Measurements from ENCODE around the gene NRIP3. TPM values are rescaled to one million over a fixed set of nuclear protein-coding genes. Genes with fewer than 3 reads are reported as not detected.
A peak's percentile ranks its signal among the peaks of the same experiment; 100 is the strongest.

NRIP3 gene
- 26.9 and 28.7 TPM in 2 replicates for total RNA-seq (2014; rRNA removed; shearing (Covaris generic))

DNA sequence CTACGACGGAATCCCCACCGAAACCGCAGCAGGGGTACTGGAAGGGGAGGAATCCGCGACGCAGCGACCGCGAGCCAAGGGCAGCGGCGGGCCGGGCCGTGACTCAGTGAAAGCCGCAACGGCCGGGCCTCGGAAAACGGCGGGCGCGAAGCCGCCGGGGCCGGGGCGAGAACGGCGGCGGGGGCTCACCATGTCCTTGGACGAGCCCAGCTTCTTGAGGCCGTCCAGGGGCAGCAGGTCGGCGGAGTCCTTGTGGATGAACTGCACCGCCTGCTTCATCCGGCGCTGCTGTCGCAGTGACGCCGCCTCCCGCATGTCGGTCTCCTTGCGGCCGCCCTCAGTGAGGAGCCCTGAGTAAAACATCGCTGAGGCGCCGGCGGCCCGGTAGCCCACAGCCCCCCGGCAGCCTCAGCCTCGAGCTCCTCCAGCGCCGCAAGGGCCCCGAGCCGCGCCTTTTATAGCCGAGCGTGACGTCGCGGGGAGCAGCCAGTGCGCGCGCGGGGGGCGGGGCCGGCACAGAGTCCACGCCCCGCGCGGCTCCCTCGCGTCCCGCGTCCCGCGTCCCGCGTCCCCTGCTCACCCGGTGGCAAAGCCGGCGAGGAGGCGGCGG lies at the start of gene NRIP3:
NRIP3 (minus strand) TSS at position 429 of the 610 bp plus-strand sequence; CDS start at position 363, 66 bp downstream.
- peak; percentile 50 for DNase-seq (ENCODE audit: low spot score)

DNA sequence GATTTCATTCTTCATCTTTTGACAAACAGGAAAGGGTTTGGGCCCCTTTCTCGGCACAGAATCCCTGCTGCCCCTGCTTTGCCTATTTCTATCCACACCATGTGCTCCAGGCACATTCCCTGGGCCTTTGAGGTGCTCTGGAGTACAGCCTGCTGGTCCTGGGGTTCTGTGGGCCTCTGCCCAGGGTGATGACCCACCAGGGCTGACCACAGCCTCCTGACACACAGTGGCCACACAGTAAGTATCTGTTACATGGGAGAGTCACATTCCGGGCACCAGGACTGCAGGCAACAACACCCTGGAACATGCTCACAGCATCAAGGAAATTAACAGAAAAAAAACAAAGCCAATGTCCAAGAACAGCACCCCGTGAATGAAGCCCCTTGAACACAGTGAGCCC lies 48.5 kb upstream of the NRIP3 start:
- DNase-seq (ENCODE audit: low spot score), result no peak

DNA sequence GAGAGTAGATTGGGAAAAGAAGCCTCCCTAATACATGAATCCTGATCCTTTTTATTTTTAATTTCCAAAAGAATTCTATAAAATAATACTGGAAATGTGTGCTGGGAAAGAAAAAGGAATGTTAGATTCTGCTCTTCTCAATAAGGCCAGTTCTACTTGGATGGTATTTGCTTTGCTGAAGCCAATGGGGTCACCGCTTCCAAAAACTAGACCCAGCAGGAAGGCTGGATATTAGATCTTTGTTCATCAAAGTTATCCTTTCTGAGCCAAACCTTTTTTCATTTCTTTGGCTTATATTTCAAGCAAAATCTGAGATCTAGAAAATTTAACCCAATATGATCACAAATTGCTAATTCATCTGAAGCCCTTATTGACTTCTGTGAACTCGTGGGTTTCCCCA lies 46.2 kb upstream of the NRIP3 start:
- no peak for DNase-seq (ENCODE audit: low spot score)

DNA sequence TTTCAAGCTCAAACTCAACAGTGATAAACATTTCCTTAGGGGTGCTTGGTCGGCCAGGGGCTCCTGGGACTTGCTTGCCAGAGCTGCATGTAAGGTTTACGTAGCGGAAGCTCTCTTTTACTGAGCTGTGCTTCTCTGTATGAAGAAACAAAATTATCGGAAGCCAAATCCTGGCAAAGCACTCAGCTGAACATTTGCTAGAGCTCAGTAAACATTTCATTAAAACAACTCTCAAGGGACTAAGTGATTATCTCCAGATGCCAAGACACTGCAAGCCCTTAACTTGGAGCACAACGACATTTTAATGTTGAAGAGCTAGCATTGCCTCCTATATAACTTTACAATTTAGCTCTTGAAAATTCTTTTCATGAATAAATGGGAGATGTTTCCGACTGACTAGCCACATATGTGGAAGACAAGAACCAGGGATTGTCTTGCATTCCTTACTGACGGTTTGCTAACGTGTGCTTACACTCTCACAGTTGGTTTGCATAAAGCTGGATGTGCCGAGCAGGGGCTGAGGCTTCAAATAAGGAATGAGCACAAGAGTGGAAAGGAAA lies 44.2 kb upstream of the NRIP3 start:
- DNase-seq (ENCODE audit: low spot score), result no peak

DNA sequence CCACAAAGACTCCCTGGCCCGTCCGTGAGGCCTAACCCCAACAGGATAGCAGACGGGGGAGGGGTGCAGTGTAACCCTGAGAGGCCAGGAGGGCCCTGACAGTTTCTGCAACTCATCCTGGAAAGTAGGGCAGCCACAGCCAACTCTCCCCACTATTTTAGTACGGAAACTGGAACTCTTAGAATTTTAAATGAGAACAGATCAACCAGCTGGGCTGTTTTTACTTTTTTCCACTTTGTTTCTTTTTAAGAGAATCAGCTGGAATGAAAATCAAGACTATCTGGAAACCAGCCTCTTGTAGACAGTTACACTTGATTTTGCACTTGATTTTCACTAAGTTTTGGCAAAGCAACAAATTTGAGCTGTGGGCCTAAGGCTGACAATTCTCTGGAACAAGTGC lies 42.7 kb upstream of the NRIP3 start:
- DNase-seq (ENCODE audit: low spot score), result no peak

DNA sequence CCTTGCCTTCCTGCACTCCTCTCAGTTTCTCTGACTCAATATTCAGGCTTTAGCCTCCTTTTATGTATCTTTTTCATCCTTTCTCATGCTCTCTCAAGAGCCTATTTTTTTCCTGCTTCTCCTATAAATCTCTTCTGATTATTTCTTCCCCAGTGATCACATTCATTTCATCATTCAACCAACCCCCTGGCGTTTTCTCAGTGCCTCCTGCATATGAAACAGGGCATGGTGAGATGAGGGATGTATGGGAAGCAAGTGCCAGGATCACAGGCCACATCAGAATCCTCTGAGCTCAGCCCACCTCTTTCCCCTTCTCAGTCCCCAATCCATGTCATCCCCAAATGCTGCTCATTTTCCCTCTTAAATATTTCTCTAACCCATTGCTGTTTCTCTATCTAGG lies 38.7 kb upstream of the NRIP3 start:
- no peak for DNase-seq (ENCODE audit: low spot score)

DNA sequence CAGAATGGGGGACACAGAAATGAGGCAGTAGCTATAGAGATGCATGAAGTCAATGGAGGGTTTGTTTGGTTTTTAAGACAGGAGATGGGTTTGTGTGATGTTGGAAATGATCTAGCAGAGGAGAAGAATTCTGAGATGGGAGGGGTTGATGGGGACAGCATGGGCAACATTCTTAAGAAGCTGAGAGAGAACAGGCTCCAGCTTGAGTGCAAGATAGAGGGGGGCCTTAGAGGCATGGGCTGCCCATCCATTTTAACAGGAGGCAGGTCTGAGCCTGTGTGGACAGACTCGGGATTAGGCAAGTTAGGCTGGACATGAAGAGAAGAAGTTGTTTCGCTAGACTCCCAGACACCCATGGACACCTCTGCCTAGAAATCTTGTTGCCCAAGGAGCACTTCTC lies 37.9 kb upstream of the NRIP3 start:
- no peak for DNase-seq (ENCODE audit: low spot score)

DNA sequence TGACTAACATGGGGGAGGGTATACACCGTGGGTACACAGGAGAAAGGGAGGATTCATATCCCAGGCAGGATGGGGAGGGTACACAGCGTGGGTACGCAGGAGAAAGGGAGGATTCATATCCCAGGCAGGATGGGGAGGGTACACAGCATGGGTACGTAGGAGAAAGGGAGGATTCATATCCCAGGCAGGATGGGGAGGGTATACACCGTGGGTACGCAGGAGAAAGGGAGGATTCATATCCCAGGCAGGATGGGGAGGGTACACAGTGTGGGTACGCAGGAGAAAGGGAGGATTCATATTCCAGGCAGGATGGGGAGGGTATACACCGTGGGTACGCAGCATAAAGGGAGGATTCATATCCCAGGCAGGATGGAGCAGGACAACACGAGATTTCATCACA lies 36.6 kb upstream of the NRIP3 start:
- DNase-seq (ENCODE audit: low spot score), result no peak

DNA sequence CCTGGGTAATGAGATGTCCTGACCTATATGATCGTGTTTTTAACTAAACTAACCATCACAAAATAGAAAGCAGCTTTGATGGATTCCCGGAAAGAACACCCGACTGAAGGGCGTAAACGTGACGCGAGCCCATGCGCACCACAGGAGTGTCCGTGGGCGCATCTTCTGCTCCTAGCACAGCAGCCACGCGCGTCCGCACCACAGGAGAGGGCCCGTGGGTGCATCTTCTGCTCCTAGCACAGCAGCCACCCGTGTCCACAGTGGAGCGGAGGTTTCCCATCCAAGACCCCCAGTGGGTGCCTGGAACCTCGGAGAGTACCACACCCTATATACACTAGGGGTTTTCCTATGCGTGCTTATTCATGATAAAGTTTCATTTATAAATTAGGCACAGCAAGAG lies 36.1 kb upstream of the NRIP3 start:
- DNase-seq (ENCODE audit: low spot score), result no peak

DNA sequence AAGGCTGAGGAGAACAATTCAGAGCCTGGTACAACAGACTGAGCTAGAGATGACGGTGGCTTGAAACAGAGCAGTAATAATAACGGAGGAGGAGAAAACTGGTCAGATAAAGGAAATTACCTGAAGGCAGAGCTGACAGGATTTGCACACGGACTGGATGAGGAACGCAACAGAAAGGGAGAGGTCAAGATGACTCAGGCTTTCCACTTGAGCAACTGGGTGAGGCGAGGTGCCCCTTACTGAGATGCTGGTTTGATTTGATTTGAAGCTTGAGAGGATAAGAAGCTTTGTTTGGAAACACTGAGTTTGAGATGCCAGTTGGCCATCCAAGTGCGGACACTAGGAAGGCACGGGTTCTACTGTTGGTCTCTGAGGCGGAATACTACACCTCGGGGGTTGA lies 35.4 kb upstream of the NRIP3 start:
- DNase-seq (ENCODE audit: low spot score), result peak; percentile 30

DNA sequence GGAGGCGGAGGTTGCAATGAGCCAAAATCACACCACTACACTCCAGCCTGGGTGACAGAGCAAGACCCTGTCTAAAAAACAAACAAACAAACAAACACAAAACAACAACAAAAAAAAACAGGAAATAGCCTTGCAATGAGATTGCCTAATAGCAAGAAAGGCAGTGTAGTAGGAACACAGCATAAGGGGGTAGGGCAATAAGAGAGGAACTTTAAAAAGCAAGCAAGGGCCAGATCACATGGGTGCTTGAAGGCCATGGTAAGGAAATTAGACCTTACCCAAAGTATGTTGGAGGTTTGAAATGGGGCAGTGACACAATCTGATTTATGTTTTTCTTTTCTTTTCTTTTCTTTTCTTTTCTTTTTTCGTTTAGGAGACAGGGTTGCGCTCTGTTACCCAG lies 34.7 kb upstream of the NRIP3 start:
- no peak for DNase-seq (ENCODE audit: low spot score)

DNA sequence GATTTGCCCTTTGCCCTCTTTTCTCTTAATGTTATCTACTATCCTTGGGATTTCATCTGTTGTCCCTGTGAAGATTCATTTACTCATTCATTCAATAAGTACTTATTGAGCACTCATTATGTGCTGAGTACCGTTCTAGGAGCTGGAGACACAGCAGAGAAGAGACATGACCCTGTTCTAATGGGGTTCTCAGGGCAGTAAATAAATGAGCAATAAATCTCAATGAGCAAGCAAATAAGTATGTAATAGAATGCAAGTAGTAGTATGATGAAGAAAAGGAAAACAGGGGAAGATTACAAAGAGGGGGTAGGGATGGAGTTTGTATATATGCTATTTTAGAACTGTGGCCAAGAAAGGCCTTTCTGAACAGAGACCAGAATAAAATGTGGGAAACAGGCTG lies 34.2 kb upstream of the NRIP3 start:
- DNase-seq (ENCODE audit: low spot score), result no peak

DNA sequence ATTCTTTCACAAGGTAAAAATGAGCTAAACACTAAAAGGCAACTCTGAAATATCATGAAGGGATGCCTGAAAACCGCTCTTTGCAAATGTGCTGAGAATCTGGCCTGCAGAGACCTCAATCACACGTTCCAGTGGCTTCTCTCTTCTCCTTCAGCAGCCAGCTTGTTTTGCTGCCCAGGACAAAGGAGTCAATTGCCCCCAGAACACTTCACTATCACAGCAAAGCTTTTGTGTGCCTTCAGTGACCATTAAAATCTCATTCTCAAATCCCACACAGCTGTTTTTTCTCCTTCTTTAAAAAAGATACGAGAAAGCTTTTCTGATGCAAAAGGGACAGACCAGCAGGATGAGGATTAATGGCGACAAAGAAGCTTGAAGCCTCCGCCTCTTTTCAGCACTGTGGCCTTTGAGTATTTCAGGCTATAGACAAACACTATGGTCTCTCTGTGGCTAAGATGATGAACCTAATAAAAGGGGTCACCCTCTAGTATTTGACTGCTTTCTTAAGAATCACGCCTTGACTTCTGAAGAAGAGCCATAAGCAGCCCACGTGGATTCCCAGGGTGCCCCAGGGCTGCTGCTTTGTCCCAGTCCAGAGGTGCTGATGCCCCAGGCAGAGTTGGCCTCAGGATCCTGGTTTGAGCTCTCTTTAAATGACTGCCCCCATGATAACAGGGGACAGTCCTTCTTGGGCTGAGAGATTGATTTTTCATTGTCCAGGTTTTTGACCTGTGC lies 33.4 kb upstream of the NRIP3 start:
- no peak for DNase-seq (ENCODE audit: low spot score)

DNA sequence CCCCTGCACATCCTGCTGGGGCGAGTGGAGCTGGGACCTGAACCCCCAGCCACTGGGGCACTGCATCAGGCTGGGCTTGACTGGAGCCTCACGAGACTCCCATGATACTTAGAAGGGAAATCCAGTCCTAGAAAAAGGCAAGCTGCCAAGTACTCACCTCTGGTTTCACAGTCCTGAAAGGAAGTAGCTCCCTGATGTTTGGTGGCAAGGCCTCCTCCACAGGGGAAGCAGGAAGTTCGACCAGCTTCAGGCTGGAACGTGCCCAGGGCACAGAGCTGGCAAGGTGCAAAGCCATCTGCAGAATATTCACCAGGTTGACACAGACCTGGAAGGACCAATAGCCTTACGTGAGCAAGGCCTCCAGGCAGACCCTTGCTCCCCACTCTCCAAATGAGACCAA lies 26.8 kb upstream of the NRIP3 start:
- no peak for DNase-seq (ENCODE audit: low spot score)

DNA sequence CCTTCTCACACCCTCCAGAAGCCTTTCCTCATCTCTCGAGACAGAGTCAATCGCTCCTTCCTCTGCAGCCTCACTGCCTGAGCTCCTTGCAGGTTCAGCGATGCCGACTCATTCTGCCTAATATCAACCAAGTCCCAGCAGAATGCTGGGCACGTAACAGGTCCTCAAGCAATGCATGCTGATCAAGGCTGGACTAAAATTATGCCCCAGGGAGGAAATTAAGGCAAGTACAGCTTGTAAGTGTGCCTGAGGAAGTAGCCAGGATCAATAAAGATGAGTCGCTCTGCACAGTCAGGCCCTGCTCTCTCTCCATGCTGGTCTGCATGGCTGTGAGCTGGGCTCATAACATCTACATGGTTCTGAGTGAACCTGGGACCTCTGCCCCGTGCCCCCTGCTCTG lies 25.6 kb upstream of the NRIP3 start:
- DNase-seq (ENCODE audit: low spot score), result no peak

DNA sequence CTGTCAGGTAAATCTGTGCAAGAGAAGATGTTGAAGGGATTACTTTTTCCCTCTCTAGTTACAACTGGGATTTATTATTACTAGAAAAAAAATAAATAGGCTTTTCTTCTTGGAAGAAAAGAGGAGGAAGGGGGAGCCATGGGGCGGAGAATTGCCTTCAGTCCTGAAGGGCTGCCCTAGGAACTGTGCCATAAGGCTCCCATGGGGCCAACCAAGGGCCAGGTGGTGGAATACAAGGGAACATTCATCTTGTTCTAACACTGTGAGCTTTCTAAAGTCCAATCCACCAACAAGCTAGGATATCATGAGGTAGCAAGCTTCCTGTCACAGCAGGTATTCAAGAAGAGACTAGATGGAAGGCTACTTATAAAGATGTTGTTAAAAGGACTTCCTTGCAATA lies 24.8 kb upstream of the NRIP3 start:
- no peak for DNase-seq (ENCODE audit: low spot score)

DNA sequence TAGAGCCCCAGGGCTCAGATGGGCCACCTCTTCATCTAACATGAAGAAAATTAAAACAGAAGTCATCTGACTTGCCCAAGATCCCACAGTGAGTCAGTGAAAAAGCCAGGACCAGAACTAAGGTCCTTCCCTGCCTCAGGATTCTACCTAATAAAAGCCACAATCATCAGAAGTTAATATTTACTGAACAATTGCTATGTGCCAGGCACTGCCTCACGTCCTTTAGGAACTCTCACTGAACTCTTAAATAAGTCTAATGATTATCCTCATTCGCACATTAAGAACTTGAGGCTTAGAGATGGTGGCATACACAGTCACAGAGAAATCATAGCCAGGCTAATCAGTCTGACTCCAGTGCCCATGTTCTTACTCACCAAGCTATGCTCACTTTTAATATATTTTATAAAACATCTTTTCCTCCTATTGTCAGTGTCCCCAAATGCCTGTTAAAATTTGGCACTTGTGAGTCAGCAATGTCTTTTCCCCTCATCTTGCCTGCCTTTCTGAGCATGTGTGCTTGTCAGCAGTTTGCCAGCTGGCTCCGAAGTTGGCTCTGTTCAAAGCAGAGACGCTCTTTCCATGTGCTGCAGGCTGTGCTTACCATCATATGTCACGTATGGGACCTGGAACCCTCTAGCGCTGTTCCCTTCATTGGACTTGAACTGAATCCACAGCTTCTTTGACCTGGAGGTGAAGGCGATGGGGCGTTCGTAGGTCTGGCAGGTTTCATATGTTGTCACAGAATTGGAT lies 21.5 kb upstream of the NRIP3 start:
- DNase-seq (ENCODE audit: low spot score), result no peak

DNA sequence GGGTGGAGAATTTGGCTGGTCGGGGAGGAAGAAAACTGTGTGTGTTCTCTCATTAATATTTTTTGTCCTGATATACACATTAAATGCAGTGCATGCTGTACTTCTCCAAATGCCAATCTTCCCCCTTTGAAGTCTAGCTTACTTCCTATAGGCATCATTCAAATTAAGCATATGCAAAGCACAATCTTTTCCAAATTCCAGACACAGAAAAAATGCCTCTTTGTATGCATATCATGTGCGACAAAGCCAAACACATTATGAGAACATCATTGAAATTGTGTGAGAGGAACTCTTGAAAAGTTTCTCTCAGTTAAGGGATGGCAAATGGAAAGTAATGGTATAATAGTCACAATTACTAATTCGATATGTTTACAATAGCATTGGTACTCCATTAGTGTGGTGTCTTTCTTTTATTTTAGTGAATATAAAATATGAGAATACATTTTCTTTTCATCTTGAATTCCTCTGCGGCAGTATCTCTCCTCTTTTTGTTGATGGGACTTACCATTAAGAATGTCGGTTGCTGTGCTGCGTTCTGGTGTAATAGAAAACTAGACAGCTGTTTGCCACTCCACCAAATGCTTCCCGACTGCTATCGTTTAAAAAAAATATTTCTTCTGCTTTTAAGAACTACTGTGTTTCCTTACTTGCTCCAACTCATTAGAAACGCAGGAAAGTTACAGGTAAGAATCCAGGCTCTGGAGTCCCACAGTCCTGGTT lies 19.3 kb upstream of the NRIP3 start:
- DNase-seq (ENCODE audit: low spot score), result no peak

DNA sequence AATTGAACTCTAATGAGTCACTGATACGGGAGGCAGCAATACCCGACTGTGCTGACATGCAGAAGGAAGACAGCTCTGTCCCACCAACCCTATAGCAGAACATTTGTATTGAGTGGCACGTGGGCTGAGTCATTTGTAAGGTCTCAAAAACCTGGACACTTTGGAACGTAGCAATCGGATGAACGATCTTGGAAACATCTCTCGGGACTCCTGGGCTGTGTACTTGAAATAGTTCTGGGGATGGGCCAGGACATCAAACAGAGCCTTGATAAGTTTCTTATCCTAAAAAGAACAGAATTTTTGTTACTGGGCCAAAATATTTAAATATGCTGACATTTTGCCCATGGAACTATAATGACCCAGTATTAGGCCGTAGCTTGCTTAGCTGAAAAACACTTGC lies 17.1 kb upstream of the NRIP3 start:
- DNase-seq (ENCODE audit: low spot score), result no peak

DNA sequence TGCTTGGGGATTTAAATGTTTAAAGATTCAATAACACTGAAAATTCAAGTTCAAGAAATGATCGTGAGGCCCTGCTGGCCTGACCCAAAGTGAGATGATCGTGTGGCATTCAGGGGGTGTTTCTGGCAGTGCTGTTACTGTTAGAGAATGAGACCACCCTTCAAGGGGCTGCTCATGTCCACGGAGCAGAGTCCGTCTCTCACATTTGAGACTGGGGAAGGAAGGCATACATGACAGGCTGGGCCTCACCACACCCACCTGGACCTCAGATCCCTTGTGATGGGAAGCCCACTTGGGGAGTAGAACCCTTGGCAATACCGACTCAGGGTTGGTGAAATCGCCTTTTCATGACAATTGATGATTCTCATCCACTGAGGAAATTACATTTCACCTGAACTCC lies 16.1 kb upstream of the NRIP3 start:
- no peak for DNase-seq (ENCODE audit: low spot score)

DNA sequence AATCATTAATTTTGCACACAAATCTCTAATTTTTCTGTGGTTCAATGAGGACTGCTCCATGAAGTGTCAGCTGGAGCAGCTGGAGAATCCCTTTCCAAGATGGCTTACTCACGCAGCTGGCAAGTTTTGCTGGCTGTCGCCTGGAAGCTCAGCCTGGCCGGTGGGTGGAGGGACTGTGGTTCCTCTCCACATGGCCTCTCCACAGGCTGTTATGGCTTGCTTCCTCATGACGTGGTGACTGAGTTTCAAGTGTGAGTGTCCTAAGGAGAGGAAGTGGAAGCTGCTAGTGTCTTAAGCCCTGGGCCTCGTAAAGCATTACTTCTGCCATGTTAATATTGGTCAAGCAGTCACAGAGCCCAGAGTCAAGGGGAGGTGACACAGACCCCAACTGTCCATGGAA lies 14.0 kb upstream of the NRIP3 start:
- DNase-seq (ENCODE audit: low spot score), result no peak
